Eye (tissue), 1 donor: ENCODE measurements around the gene ANLN.
"Not testable (repeated sequence)": the region's sequence is repeated elsewhere in the genome, so short reads cannot be mapped to it uniquely, and the experiment has no call there.

Source experiments
- DNase-seq: peaks from one replicate; pipeline ENCODE4 v3.0.0-alpha.2; 2015

The ANLN gene

GRCh38 chr7:36472141-36472729 lies 82.6 kb downstream of the ANLN start:
- DNase-seq: no peak

- DNase-seq: peak; percentile 53
Measured at GRCh38 chr7:36473454-36474282, 84.0 kb downstream of the ANLN start.

- DNase-seq: no peak
Measured at GRCh38 chr7:36474283-36475010, 84.8 kb downstream of the ANLN start.

GRCh38 chr7:36475011-36475342 lies 85.3 kb downstream of the ANLN start:
- DNase-seq: no peak

- no peak for DNase-seq
Measured at GRCh38 chr7:36475381-36475780, 85.7 kb downstream of the ANLN start.

GRCh38 chr7:36478745-36479144 lies 89.1 kb downstream of the ANLN start:
- no peak for DNase-seq

GRCh38 chr7:36483853-36484252 lies 94.2 kb downstream of the ANLN start:
- not testable (repeated sequence) for DNase-seq

GRCh38 chr7:36484265-36484664 lies 94.6 kb downstream of the ANLN start:
- no peak for DNase-seq

- DNase-seq: no peak
Measured at GRCh38 chr7:36486336-36486735, 96.7 kb downstream of the ANLN start.

GRCh38 chr7:36487756-36488336 lies 98.2 kb downstream of the ANLN start:
- peak; percentile 87 for DNase-seq

GRCh38 chr7:36488672-36489071 lies 99.0 kb downstream of the ANLN start:
- DNase-seq: not testable (repeated sequence)

GRCh38 chr7:36490419-36490830 lies 100.8 kb downstream of the ANLN start:
- peak; percentile 71 for DNase-seq

GRCh38 chr7:36491317-36491716 lies 101.7 kb downstream of the ANLN start:
- DNase-seq: no peak

GRCh38 chr7:36496576-36496975 lies 106.9 kb downstream of the ANLN start:
- DNase-seq: no peak

GRCh38 chr7:36497176-36497575 lies 107.5 kb downstream of the ANLN start:
- DNase-seq: not testable (repeated sequence)

GRCh38 chr7:36497775-36498174 lies 108.1 kb downstream of the ANLN start:
- DNase-seq: no peak
